ENCODE data around the gene ATG14. TPM values are rescaled to one million over a fixed set of nuclear protein-coding genes. Genes with fewer than 3 reads are reported as not detected.

The ATG14 gene
- polyA plus RNA-seq, 2 of the 4 experiments (the other 2 are of a cell fraction), result 5.9 to 7.4 TPM

DNA sequence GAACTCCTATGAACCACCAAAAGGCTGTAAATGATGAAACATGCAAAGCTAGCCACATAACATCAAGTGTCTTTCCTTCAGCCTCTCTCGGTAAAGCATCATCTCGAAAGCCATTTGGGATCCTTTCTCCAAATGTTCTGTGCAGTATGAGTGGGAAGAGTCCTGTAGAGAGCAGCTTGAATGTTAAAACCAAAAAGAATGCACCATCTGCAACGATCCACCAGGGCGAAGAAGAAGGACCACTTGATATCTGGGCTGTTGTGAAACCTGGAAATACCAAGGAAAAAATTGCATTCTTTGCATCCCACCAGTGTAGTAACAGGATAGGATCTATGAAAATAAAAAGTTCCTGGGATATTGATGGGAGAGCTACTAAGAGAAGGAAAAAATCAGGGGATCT lies 61.2 kb downstream of the ATG14 start:
- POLR2A ChIA-PET, result no interaction called here
- WGBS (ENCODE audit: missing lambda C conversion rate), result 95% methylated on average over 4 of the region's 4 CpGs
- DNase-seq (ENCODE audit: low read depth in 1 of 2, low spot score in 1 of 2) (no peak), FAIRE-seq (no peak), ATAC-seq (0 out of 6 replicates have a peak, but pooled peaks of 1 of the 2 experiments have one; percentile 26)
- Histone ChIP-seq H3K4me3 (no peak overlapping the region), H3K4me1 (no peaks in the 10 kb centered on the region), H3K9me3 (no peaks in the 10 kb centered on the region), H3K4me2 (no peak overlapping the region), H3K27ac (no peak overlapping the region)
- CTCF ChIA-PET, result interaction anchor here (0.5 to 2.1 kb wide), 6 partner anchors 10 to 139 kb away, joined by 3 to 5 read pairs (median 4); no protein-coding TSS in a partner anchor
- TF ChIP-seq HES2 (IDR thresholded peaks at IDR 0.05) (no peak), RCOR1 (IDR thresholded peaks at IDR 0.05; ENCODE audit: low read depth, low read length) (no peak), SREBF2 (IDR thresholded peaks at IDR 0.05) (no peak)

- ChIA-PET CTCF (interaction anchor here (1.5 to 2.1 kb wide), 3 partner anchors 17 to 138 kb away, joined by 4 to 5 read pairs (median 4); no protein-coding TSS in a partner anchor), POLR2A (no interaction called here)
- WGBS (ENCODE audit: missing lambda C conversion rate), result 88% methylated on average over 12 of the region's 12 CpGs
These were observed 62.1 kb downstream of the ATG14 start for GRCh38 chr14:55349565-55349964.

DNA sequence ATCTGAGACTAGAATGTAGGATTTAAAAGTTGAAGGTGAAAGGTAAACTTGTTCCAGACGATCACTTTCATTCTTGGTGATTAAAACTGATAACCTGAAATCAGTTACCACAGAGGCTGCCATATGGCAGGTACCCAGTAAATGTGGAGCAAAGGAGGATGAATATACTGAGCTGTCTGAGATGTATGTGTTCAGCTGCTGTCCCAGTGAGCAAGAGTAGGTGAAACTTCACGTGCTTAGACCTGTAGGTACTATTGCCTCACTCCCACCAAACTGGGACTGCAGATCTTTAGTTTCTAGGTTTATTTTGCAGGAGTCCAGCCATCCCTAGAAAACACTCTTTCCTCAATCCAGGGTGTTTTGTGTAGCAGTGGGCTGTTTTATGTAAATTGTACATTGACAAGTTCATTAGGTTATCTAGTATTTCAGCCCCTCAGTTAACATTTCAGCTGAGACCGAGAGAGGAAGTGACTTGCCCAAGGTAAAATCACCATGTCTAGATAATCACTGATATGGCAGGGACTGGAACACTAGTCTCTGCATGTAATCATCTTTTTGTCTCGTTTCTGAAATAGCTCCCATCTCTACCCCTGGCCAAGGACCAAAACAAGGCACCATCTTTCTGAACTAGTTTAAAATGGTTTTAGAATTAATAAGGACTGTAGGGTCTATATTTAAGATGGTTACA lies 62.7 kb downstream of the ATG14 start:
- no peak for FAIRE-seq
- no peak overlapping the region for H3K4me2 ChIP-seq
- CTCF ChIA-PET, result interaction anchor here (1.5 to 2.1 kb wide), 3 partner anchors 16 to 137 kb away, joined by 4 to 5 read pairs (median 4); no protein-coding TSS in a partner anchor

More at GRCh38 chr14:55349565-55349964, 62.1 kb downstream of the ATG14 start:
- H3K4me2 ChIP-seq, result no peak overlapping the region
- TF ChIP-seq HOXB5 (CRISPR knock-in tag; IDR thresholded peaks at IDR 0.05) (no peak), ESRRA (IDR thresholded peaks at IDR 0.05; ENCODE audit: borderline replicate concordance, low read length) (no peak), MYC (IDR thresholded peaks at IDR 0.05; ENCODE audit: borderline replicate concordance, low read length) (no peak), ZC3H11A (IDR thresholded peaks at IDR 0.05) (no peak), FOSB (CRISPR knock-in tag; IDR thresholded peaks at IDR 0.05) (no peak), BHLHE40 (IDR thresholded peaks at IDR 0.05; ENCODE audit: low read depth, low read length) (no peak), MAZ (IDR thresholded peaks at IDR 0.05; ENCODE audit: borderline replicate concordance, low read depth, low read length) (no peak), EHF (CRISPR knock-in tag; IDR thresholded peaks at IDR 0.05) (no peak), HOXB13 (CRISPR knock-in tag; IDR thresholded peaks at IDR 0.05; ENCODE audit: low read depth) (no peak), PHF8 (IDR thresholded peaks at IDR 0.05; ENCODE audit: borderline replicate concordance, low read depth) (no peak), FOSL2 (IDR thresholded peaks at IDR 0.05) (no peak), FOSL2 (CRISPR knock-in tag; IDR thresholded peaks at IDR 0.05) (no peak), BCL3 (IDR thresholded peaks at IDR 0.05) (no peak), KDM5A (IDR thresholded peaks at IDR 0.05) (no peak), ZFP36 (IDR thresholded peaks at IDR 0.05; ENCODE audit: borderline replicate concordance, partially characterized antibody) (no peak), TFCP2L1 (CRISPR knock-in tag; IDR thresholded peaks at IDR 0.05) (no peak)
- TF ChIP-seq, protein P1, sequence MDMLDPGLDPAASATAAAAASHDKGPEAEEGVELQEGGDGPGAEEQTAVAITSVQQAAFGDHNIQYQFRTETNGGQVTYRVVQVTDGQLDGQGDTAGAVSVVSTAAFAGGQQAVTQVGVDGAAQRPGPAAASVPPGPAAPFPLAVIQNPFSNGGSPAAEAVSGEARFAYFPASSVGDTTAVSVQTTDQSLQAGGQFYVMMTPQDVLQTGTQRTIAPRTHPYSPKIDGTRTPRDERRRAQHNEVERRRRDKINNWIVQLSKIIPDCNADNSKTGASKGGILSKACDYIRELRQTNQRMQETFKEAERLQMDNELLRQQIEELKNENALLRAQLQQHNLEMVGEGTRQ (IDR thresholded peaks at IDR 0.05), result no peak
- TF ChIP-seq, protein P2, sequence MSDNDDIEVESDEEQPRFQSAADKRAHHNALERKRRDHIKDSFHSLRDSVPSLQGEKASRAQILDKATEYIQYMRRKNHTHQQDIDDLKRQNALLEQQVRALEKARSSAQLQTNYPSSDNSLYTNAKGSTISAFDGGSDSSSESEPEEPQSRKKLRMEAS (IDR thresholded peaks at IDR 0.05), result no peak
- no peak overlapping the region for H3K27ac ChIP-seq
- H3K9me3 ChIP-seq, result no peaks in the 10 kb centered on the region
- FAIRE-seq (no peak), ATAC-seq (no peak), DNase-seq (ENCODE audit: low read depth in 1 of 2, low spot score in 1 of 2) (no peak)
- no peaks in the 10 kb centered on the region for H3K4me1 ChIP-seq
- H3K4me3 ChIP-seq, result no peak overlapping the region

More for the DNA sequence above, 62.7 kb downstream of the ATG14 start:
- Histone ChIP-seq H3K27ac (no peak overlapping the region), H3K4me1 (0 out of 3 replicates have a peak, but pooled peaks cover 2% of the 10 kb centered on the region), H3K9me3 (no peaks in the 10 kb centered on the region), H3K4me3 (no peak overlapping the region)
- POLR2A ChIA-PET, result no interaction called here
- ATAC-seq (no peak), DNase-seq (ENCODE audit: low read depth in 1 of 2, low spot score in 1 of 2) (no peak)
- 82% methylated on average over 4 of the region's 4 CpGs for WGBS (ENCODE audit: missing lambda C conversion rate)
- TF ChIP-seq, protein P3, sequence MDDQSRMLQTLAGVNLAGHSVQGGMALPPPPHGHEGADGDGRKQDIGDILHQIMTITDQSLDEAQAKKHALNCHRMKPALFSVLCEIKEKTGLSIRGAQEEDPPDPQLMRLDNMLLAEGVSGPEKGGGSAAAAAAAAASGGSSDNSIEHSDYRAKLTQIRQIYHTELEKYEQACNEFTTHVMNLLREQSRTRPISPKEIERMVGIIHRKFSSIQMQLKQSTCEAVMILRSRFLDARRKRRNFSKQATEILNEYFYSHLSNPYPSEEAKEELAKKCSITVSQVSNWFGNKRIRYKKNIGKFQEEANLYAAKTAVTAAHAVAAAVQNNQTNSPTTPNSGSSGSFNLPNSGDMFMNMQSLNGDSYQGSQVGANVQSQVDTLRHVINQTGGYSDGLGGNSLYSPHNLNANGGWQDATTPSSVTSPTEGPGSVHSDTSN (IDR thresholded peaks at IDR 0.05), result no peak
- no peak for TF ChIP-seq MYC (IDR thresholded peaks at IDR 0.05; ENCODE audit: borderline replicate concordance, low read length)
- no peak for TF ChIP-seq CHD2 (IDR thresholded peaks at IDR 0.05; ENCODE audit: low read length, partially characterized antibody)
- TF ChIP-seq POLR2AphosphoS2 (conservative IDR thresholded peaks at IDR 0.05; ENCODE audit: low read length), result no peak
- no peak for TF ChIP-seq NR3C1 (IDR thresholded peaks at IDR 0.05)
- TF ChIP-seq JUN (IDR thresholded peaks at IDR 0.05), result no peak
- no peak for TF ChIP-seq RNF2 (IDR thresholded peaks at IDR 0.05; ENCODE audit: borderline replicate concordance, low read depth)
- TF ChIP-seq, protein P2 (IDR thresholded peaks at IDR 0.05), result no peak

Measured in A549 (cell line).